ENCODE data around the gene KLF15. TPM values are rescaled to one million over a fixed set of nuclear protein-coding genes. Genes with fewer than 3 reads are reported as not detected.

Gene KLF15
- total and polyA plus RNA-seq, 2 of the 8 experiments (the other 6 are each of a cell fraction or from before 2014, with no cell fraction given) = 15.7 to 19.5 TPM

DNA sequence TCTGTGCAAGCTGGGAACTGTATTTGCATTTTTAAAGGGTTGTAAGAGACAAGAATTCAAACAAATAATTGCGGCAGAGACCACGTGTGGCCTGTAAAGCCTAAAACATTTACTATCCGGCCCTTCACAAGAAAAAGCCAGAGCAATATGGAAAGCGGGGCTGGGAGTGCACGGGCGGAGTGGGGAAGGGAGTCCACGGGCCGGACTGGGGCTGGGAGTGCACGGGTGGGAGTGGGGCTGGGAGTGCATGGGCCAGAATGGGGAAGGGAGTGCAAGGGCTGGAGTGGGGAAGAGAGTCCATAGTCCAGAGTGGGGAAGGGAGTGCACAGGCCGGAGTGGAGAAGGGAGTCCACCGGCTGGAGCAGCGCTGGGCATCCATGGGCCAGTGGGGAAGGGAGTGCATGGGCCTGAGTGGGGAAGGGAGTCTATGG, 41.2 kb downstream of the KLF15 start (continued):
- TF ChIP-seq, protein P1, sequence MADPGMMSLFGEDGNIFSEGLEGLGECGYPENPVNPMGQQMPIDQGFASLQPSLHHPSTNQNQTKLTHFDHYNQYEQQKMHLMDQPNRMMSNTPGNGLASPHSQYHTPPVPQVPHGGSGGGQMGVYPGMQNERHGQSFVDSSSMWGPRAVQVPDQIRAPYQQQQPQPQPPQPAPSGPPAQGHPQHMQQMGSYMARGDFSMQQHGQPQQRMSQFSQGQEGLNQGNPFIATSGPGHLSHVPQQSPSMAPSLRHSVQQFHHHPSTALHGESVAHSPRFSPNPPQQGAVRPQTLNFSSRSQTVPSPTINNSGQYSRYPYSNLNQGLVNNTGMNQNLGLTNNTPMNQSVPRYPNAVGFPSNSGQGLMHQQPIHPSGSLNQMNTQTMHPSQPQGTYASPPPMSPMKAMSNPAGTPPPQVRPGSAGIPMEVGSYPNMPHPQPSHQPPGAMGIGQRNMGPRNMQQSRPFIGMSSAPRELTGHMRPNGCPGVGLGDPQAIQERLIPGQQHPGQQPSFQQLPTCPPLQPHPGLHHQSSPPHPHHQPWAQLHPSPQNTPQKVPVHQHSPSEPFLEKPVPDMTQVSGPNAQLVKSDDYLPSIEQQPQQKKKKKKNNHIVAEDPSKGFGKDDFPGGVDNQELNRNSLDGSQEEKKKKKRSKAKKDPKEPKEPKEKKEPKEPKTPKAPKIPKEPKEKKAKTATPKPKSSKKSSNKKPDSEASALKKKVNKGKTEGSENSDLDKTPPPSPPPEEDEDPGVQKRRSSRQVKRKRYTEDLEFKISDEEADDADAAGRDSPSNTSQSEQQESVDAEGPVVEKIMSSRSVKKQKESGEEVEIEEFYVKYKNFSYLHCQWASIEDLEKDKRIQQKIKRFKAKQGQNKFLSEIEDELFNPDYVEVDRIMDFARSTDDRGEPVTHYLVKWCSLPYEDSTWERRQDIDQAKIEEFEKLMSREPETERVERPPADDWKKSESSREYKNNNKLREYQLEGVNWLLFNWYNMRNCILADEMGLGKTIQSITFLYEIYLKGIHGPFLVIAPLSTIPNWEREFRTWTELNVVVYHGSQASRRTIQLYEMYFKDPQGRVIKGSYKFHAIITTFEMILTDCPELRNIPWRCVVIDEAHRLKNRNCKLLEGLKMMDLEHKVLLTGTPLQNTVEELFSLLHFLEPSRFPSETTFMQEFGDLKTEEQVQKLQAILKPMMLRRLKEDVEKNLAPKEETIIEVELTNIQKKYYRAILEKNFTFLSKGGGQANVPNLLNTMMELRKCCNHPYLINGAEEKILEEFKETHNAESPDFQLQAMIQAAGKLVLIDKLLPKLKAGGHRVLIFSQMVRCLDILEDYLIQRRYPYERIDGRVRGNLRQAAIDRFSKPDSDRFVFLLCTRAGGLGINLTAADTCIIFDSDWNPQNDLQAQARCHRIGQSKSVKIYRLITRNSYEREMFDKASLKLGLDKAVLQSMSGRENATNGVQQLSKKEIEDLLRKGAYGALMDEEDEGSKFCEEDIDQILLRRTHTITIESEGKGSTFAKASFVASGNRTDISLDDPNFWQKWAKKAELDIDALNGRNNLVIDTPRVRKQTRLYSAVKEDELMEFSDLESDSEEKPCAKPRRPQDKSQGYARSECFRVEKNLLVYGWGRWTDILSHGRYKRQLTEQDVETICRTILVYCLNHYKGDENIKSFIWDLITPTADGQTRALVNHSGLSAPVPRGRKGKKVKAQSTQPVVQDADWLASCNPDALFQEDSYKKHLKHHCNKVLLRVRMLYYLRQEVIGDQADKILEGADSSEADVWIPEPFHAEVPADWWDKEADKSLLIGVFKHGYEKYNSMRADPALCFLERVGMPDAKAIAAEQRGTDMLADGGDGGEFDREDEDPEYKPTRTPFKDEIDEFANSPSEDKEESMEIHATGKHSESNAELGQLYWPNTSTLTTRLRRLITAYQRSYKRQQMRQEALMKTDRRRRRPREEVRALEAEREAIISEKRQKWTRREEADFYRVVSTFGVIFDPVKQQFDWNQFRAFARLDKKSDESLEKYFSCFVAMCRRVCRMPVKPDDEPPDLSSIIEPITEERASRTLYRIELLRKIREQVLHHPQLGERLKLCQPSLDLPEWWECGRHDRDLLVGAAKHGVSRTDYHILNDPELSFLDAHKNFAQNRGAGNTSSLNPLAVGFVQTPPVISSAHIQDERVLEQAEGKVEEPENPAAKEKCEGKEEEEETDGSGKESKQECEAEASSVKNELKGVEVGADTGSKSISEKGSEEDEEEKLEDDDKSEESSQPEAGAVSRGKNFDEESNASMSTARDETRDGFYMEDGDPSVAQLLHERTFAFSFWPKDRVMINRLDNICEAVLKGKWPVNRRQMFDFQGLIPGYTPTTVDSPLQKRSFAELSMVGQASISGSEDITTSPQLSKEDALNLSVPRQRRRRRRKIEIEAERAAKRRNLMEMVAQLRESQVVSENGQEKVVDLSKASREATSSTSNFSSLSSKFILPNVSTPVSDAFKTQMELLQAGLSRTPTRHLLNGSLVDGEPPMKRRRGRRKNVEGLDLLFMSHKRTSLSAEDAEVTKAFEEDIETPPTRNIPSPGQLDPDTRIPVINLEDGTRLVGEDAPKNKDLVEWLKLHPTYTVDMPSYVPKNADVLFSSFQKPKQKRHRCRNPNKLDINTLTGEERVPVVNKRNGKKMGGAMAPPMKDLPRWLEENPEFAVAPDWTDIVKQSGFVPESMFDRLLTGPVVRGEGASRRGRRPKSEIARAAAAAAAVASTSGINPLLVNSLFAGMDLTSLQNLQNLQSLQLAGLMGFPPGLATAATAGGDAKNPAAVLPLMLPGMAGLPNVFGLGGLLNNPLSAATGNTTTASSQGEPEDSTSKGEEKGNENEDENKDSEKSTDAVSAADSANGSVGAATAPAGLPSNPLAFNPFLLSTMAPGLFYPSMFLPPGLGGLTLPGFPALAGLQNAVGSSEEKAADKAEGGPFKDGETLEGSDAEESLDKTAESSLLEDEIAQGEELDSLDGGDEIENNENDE (IDR thresholded peaks at IDR 0.05; ENCODE audit: insufficient replicate concordance, low read length) = no peak
- TF ChIP-seq SIRT6 (IDR thresholded peaks at IDR 0.05; ENCODE audit: low read length) (no peak), KDM1A (IDR thresholded peaks at IDR 0.05; ENCODE audit: borderline replicate concordance, low read length) (no peak), SAP30 (IDR thresholded peaks at IDR 0.05; ENCODE audit: insufficient read depth, insufficient replicate concordance, low read length) (no peak), BACH1 (IDR thresholded peaks at IDR 0.05; ENCODE audit: low read length) (no peak), ASH2L (IDR thresholded peaks at IDR 0.05; ENCODE audit: low read length) (no peak), PHF8 (conservative IDR thresholded peaks at IDR 0.05; ENCODE audit: low read depth, low read length) (no peak)
- TF ChIP-seq, protein P2, sequence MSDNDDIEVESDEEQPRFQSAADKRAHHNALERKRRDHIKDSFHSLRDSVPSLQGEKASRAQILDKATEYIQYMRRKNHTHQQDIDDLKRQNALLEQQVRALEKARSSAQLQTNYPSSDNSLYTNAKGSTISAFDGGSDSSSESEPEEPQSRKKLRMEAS (IDR thresholded peaks at IDR 0.05) = no peak

Data from H1 (cell line).